Small intestine (tissue), 7 donors: ENCODE measurements around the gene CARM1. TPM values are rescaled to one million over a fixed set of nuclear protein-coding genes. Genes with fewer than 3 reads are reported as not detected.
A peak's percentile ranks its signal among the peaks of the same experiment; 100 is the strongest.
"Not testable (repeated sequence)": the region's sequence is repeated elsewhere in the genome, so short reads cannot be mapped to it uniquely, and the experiment has no call there.

Source experiments
- DNase-seq, 2 donors: peaks; one replicate each; pipeline versions ENCODE4 v3.0.0 to v3.0.0-alpha.2; 2013
- FAIRE-seq: peaks from 2 replicates; lab custom pipeline; 2012; peaks lifted over from hg19 to GRCh38; lab: Jason Lieb, UNC
- H3K27ac ChIP-seq, 3 donors: one replicate each; pipeline ENCODE4 v1.5.1; 2013; ENCODE audit warnings: low read length in 2 of 3, mild to moderate bottlenecking in 2 of 3, control low read depth in 1 of 3, inconsistent platforms in 1 of 3, low read depth in 1 of 3, moderate library complexity in 1 of 3
- H3K27me3 ChIP-seq, 3 donors: one replicate each; pipeline ENCODE4 v1.6.1; 2013; ENCODE audit warnings: low read length in 3 of 3, inconsistent platforms in 1 of 3; ENCODE audit not compliant: control insufficient read depth in 3 of 3, insufficient read depth in 3 of 3
- H3K36me3 ChIP-seq, 3 donors: one replicate each; pipeline ENCODE4 v1.6.1; 2013; ENCODE audit warnings: low read length in 3 of 3, inconsistent platforms in 1 of 3, low read depth in 1 of 3, mild to moderate bottlenecking in 1 of 3, moderate library complexity in 1 of 3; ENCODE audit not compliant: control insufficient read depth in 3 of 3, insufficient read depth in 2 of 3
- H3K4me1 ChIP-seq, 3 donors: one replicate each; pipeline ENCODE4 v1.6.1; 2013; ENCODE audit warnings: low read length in 2 of 3, inconsistent platforms in 1 of 3, low read depth in 1 of 3, mild to moderate bottlenecking in 1 of 3, moderate library complexity in 1 of 3; ENCODE audit not compliant: control insufficient read depth in 3 of 3, insufficient read depth in 2 of 3
- H3K4me3 ChIP-seq, 3 donors: one replicate each; pipeline ENCODE4 v1.5.1; 2013; ENCODE audit warnings: low read length in 3 of 3, control low read depth in 1 of 3, inconsistent platforms in 1 of 3, low read depth in 1 of 3, mild to moderate bottlenecking in 1 of 3, moderate library complexity in 1 of 3
- H3K9me3 ChIP-seq, 2 donors: one replicate each; pipeline ENCODE4 v1.6.1; 2013; ENCODE audit warnings: low read depth in 1 of 2, low read length in 1 of 2; ENCODE audit not compliant: control insufficient read depth in 2 of 2, insufficient read depth in 1 of 2
- WGBS, 3 donors: extraction: QIAGEN DNeasy Blood & Tissue Kit; methylation state at CpG; one replicate each; pipeline ENCODE4 v1.1.7; 2013; 5-methylcytosine and 5-hydroxymethylcytosine counted together
- polyA plus RNA-seq, 4 donors: library from polyadenylated mRNA; stranded (reverse) in 3 of 4; unstranded in 1 of 4; fragments of 200-250 nt in 3 of 4; fragments of 120-200 nt in 1 of 4; gene quantifications; one replicate each; pipeline versions ENCODE4 v1.2.1 to v1.2.3, GENCODE V29; 2013
- donor health status: healthy with polysubstance abuse.
- donor health status: control.
- donor health status: control.
- donor health status: Bipolar disorder and iron deficiency.
- donor health status: healthy.

Gene CARM1
- polyA plus RNA-seq, 4 donors, result 30.0 to 48.9 (median 37.0) TPM

GRCh38 chr19:10876459-10877240 is 5.3 kb downstream of the CARM1 start:
- H3K27me3 ChIP-seq, result no peaks in the 10 kb centered on the region
- DNase-seq, result no peak
- H3K4me1 ChIP-seq, result peaks cover 0 to 14% (median 7%) of the 10 kb centered on the region in 3 donors
- H3K27ac ChIP-seq, result peak overlapping the region in 1 of 3 donors; percentile 22
- peaks cover 0 to 6% of the 10 kb centered on the region in 2 donors for H3K9me3 ChIP-seq
- H3K4me3 ChIP-seq, result no peak overlapping the region
- 68 to 90% (median 70%) methylated on average over 10 of the region's 10 CpGs for WGBS, 3 donors
- no peak for FAIRE-seq
- peaks cover 0 to 50% (median 0%) of the 10 kb centered on the region in 3 donors for H3K36me3 ChIP-seq

GRCh38 chr19:10877608-10878007 is 6.3 kb downstream of the CARM1 start:
- Histone ChIP-seq H3K4me1 (peaks cover 0 to 14% (median 7%) of the 10 kb centered on the region in 3 donors), H3K27ac (peak overlapping the region in 1 of 3 donors; percentile 25), H3K36me3 (peaks cover 0 to 58% (median 0%) of the 10 kb centered on the region in 3 donors)
- not testable (repeated sequence) for H3K4me3 ChIP-seq, H3K9me3 ChIP-seq, H3K27me3 ChIP-seq, DNase-seq, FAIRE-seq
- 90 to 95% (median 94%) methylated on average over 8 to 9 of the region's 9 CpGs for WGBS, 3 donors

- Histone ChIP-seq H3K27me3 (no peaks in the 10 kb centered on the region), H3K27ac (peak overlapping the region in 1 of 3 donors; percentile 25), H3K4me3 (no peak overlapping the region), H3K4me1 (peaks cover 0 to 14% (median under 1%) of the 10 kb centered on the region in 3 donors), H3K9me3 (peaks cover 0 to 6% of the 10 kb centered on the region in 2 donors), H3K36me3 (peaks cover 0 to 65% (median 0%) of the 10 kb centered on the region in 3 donors)
- FAIRE-seq (no peak), DNase-seq (no peak)
- 72 to 89% (median 82%) methylated on average over 3 of the region's 3 CpGs for WGBS, 3 donors
Measured at GRCh38 chr19:10878253-10878652, 6.9 kb downstream of the CARM1 start.

GRCh38 chr19:10881403-10882107 is 10.2 kb downstream of the CARM1 start:
- H3K9me3 ChIP-seq, result peaks cover 0 to 6% of the 10 kb centered on the region in 2 donors
- H3K4me1 ChIP-seq, result peaks cover 0 to 11% (median 0%) of the 10 kb centered on the region in 3 donors
- WGBS, 3 donors, result 79 to 89% (median 89%) methylated on average over 14 of the region's 14 CpGs
- no peak overlapping the region for H3K4me3 ChIP-seq
- H3K27me3 ChIP-seq, result no peaks in the 10 kb centered on the region
- H3K36me3 ChIP-seq, result peaks cover 0 to 61% (median 0%) of the 10 kb centered on the region in 3 donors
- no peak overlapping the region for H3K27ac ChIP-seq
- FAIRE-seq (no peak), DNase-seq (no peak)

- Histone ChIP-seq H3K36me3 (peaks cover 0 to 62% (median 0%) of the 10 kb centered on the region in 3 donors), H3K27ac (no peak overlapping the region), H3K27me3 (no peaks in the 10 kb centered on the region), H3K9me3 (peaks cover 0 to 6% of the 10 kb centered on the region in 2 donors), H3K4me1 (peaks cover 0 to 8% (median 0%) of the 10 kb centered on the region in 3 donors), H3K4me3 (no peak overlapping the region)
- FAIRE-seq (no peak), DNase-seq (no peak)
- WGBS, 3 donors, result 85 to 93% (median 91%) methylated on average over 9 of the region's 9 CpGs
Measured at GRCh38 chr19:10882108-10882457, 10.7 kb downstream of the CARM1 start.

GRCh38 chr19:10884274-10884673 is 12.9 kb downstream of the CARM1 start:
- H3K36me3 ChIP-seq, result peaks cover 0 to 69% (median 0%) of the 10 kb centered on the region in 3 donors
- H3K27me3 ChIP-seq, result no peaks in the 10 kb centered on the region
- peaks cover 0 to 4% (median 0%) of the 10 kb centered on the region in 3 donors for H3K4me1 ChIP-seq
- no peaks in the 10 kb centered on the region for H3K9me3 ChIP-seq
- no peak overlapping the region for H3K4me3 ChIP-seq
- WGBS, 3 donors, result 68 to 100% (median 76%) methylated on average over 2 of the region's 2 CpGs
- FAIRE-seq (no peak), DNase-seq (no peak)
- no peak overlapping the region for H3K27ac ChIP-seq

GRCh38 chr19:10885201-10886169 is 14.1 kb downstream of the CARM1 start:
- Histone ChIP-seq H3K27ac (no peak overlapping the region), H3K9me3 (no peaks in the 10 kb centered on the region), H3K4me1 (peaks cover 0 to 4% (median 0%) of the 10 kb centered on the region in 3 donors), H3K27me3 (no peaks in the 10 kb centered on the region), H3K36me3 (peaks cover 0 to 62% (median 0%) of the 10 kb centered on the region in 3 donors), H3K4me3 (no peak overlapping the region)
- no peak for DNase-seq
- FAIRE-seq, result no peak
- 75 to 87% (median 87%) methylated on average over 20 of the region's 20 CpGs for WGBS, 3 donors
